ENCODE data around the gene FRMPD3.

- TF ChIP-seq EZH2 (IDR thresholded peaks at IDR 0.05) (no peak), POLR2AphosphoS5 (IDR thresholded peaks at IDR 0.05; ENCODE audit: borderline replicate concordance, low read depth, low read length) (no peak), FOXP2 (optimal IDR thresholded peaks at IDR 0.05; ENCODE audit: control extremely low read depth, extremely low read length, insufficient read depth) (no peak)
Observed at GRCh38 chrX:107448998-107449835, at the start of gene FRMPD3.

Data from SK-N-MC (cell line).